Stimulated activated CD4-positive, alpha-beta T cell treated with anti-CD3 and anti-CD28 coated beads, Interleukin-1b, Interleukin-23, amount 100 ng/mL, for 1 hour (primary cell): ENCODE results near the gene ROR2.

Experiments
- DNase-seq, 2 donors: peaks; one replicate each; pipeline ENCODE4 v3.0.0-alpha.2; 2020; ENCODE audit warnings: low read depth in 2 of 2

Gene ROR2

DNA sequence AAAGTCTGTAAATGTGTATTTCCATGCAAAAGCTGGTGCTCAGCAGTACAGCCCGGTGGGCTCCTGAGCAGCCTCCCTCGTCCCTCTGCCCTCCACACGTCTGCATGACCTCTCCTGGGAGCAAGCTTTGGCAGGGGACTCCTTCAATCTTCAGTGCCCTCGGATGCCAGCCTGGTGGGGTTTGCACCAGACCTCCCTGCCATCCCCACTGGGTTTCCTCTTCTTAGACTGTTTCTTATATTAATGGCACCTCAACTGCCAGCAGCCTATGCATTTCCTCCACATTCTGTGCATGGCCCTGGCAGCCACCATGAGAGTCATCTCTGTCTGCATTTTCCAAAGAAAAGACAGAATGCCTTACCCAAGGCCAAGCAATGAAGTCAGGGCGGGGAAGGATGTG is 108.4 kb downstream of the ROR2 start:
- DNase-seq = no peak

- no peak for DNase-seq
These were observed 109.1 kb downstream of the ROR2 start for GRCh38 chr9:91840882-91841281.

GRCh38 chr9:91840469-91840868 is 109.6 kb downstream of the ROR2 start:
- DNase-seq = no peak

GRCh38 chr9:91839926-91840465 is 110.0 kb downstream of the ROR2 start:
- DNase-seq = no peak

- DNase-seq = no peak
These were observed 111.9 kb downstream of the ROR2 start for GRCh38 chr9:91837981-91838731.

DNA sequence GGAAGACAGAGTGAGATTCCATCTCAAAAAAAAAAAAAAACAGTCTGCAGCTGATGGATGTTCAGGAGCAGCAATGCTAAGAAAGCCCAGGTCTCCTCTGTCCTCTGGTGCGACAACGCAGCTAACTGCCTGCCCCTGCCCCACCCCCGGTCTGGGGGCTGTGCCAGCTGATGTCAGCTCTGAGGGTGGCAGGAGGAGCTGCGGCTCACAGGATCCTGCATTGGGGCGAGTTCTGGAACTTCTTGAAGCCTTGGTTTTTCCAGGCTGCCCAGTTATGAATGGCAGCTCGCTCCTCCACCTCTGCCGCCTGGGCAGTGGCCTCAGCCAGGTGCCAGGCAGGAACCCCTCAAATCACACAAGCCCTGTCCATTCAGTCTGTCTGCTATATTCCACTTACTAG is 113.5 kb downstream of the ROR2 start:
- no peak for DNase-seq

GRCh38 chr9:91835632-91836031 is 114.4 kb downstream of the ROR2 start:
- no peak for DNase-seq

DNA sequence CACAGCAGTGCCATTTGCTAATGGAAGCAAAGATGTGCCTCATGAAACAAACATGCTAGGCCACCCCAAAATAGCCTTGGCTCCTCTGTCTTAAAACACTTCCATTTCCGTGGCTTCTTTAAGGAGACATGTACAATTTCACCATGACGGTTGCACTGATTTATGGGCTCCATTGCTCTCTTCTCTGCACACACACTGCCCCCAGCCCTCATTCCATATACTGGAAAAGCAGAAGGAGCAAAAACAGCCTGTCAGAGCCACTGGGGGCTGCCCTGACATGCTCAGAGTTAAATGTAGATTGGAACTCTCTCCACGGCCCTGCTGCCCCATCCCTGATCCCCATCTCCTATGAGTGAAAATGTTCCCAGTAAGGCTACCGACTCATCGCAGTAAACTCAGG is 114.8 kb downstream of the ROR2 start:
- no peak for DNase-seq

DNA sequence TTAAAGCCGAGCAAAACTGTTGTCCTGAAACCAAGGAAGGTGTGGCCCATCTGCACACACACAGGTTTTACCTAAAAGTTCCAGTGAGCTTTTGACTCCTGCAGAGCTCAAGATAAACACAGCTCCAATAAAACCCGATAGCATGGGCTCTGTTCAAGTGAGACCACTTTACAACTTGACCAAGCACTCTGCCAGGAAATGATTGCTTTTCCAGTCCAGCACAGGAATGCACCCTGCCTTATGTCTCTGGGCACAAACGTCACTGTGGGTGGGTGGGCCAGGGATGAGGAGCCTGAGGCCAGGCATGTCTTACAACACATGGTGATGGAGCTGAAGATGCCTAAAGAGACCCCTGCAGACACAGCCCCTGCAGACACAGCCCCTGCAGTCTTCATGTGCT is 115.3 kb downstream of the ROR2 start:
- no peak for DNase-seq

DNA sequence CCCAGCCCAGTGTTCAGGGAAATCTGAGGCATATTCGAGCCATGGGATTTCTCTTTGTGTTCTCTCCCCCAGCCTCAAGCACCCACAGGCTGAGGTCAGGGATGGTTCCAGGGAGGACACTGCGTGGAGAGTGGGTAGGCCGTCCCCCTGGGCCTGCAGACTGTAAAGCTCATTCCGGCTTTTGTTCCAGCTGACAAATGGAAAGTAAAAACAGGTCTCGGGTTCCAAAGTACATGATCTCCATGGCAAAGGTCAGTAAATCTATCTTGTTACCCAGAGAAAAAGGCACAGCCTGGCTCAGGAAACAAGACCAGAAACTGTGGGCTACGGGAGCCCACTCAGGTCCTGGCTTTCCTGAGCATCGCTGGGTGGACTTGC is 116.2 kb downstream of the ROR2 start:
- no peak for DNase-seq

DNA sequence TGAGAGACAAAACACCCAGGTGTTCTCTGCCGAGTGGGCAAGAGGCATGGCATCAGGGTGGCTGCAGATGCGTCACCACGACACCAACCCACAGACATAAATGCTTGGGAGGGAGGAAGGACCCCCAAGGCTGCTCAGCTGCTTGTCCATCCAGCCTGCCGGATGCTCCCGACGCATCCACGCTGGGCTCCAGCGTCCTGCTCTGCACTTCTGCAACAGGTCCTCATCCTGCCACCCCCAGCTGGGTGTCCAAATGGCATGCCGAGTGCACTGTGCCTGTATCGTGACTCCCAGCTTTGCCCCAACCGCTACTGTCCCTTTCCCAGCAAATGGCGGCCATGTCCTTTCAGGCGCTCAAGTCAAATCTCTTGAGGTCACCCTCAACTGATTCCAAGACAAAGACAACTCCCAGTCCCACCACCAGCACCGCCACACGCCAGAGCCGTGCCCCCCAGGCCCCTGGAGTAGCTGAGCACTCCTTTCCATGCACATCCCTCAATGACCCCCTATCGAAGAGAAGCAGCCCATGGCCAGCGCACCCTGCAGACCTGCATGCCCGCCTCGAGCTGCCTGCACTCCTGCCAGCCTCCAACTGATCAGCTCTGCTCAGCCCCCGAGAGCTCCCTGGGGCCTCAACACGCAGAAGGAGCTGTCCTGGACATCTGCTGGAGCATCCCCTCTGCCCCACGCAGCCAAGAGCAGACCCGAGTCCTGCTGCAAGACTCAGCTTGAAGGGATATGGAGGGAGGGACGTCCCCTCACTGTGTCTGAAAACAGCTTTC is 116.7 kb downstream of the ROR2 start:
- no peak for DNase-seq

GRCh38 chr9:91832322-91832721 is 117.7 kb downstream of the ROR2 start:
- DNase-seq = no peak

GRCh38 chr9:91825866-91826265 is 124.2 kb downstream of the ROR2 start:
- no peak for DNase-seq

DNA sequence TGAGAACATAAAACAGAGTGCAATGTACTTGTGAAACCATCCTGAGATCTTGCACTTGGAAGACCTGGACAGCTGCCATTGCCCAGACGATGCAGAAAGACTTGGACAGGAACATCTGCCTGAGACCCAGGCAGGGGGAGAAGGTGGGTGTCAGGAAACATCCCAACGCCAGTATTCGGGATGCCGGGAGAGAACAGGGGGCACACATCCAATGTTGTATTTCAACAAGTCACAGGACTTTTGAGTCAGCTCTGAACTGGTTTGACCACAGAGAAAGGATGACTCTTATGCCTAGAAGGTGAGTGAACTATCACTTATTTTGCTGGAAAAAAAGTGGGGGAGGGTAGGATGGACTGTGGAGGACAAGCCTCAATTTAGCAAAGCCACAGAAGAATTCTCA is 124.6 kb downstream of the ROR2 start:
- no peak for DNase-seq

DNA sequence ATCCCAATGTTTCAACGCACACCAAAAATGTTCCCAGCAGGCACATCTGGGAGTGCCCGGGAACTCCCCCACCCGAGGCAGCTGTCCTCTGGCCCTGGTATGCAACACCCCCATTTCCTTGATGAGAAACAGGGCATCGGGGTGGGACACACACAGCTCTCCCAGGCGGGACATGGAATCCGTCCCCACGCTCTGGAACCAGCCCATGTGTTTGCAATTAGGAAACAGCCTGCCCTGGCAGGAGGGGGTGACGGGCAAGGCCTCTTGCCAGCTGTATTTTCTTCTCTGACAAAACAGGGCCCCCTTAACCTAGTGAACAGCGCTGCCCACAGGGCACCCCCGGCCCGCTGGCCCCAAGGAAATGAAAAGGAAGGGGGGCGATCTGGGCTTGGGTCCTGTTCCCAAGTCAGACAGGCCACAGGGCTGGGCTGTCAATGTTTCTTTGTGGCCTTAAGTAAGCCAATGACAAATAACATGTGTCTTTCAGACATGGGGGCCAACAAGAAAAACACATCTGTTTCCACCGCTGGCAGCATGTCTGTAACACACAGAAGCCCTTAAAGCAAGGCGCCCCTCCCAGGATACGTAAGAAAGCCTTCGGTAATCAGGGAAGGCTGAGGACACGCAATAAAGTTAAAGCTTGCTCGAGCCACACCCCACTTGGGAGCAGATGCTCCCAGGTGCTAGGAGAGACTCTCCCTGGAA is 125.3 kb downstream of the ROR2 start:
- DNase-seq = no peak

DNA sequence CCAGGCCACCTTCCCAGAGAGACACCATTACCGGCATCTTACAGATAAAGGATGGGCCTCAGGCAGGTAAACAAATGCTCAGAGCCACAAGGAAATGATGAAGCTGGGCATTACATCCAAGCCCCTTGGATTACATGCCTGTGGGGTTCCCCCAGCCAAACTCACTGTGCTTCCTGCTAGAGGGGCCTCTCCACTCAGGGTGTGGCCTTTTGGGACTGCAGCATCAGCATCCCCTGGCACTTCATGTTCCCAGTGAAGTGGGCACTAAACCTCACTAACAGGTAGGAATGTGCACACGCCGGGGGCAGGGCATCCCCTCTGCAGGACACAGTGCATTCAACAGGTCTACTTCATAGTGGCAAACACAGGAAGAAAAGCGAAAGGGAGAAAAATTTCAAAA is 125.9 kb downstream of the ROR2 start:
- no peak for DNase-seq

DNA sequence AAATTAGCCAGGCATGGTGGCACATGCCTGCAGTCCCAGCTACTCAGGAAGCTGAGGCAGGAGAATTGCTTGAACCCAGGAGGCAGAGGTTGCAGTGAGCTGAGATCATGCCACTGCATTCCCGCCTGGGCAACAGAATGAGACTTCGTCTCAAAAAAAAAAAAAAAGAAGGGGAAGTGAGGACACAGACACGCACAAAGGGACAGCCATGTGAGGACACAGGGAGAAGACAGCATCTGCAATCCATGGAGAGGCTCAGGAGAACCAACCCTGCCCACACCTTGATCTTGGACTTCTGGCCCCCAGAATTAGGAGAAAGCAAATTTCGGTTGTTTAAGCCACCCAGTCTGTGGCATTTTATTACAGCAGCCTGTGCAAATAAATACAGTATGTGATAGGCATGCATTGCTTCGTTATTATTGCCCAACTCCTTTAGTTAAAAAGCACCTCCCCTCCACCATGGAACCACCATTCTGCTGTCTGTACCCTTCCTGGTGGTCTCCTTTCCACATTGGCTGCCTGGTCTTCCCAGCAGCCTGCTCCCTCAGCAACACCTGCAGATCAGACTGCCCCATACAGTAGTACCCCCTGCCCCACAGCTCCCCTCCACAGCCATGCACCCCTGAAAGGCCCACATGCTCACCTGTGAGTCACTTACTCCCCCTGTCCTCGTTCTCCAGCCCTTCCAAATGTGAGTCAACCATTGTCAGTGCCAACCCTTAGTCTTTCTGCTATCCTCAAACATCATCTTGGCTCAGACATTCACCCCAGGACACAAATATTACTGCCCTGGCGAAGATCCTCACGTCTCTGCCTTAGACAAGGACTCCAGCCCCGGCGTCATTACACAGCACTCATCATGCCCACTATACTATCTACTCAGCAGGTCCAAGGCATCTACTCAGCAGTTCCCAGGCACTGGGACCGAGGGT is 128.8 kb downstream of the ROR2 start:
- no peak for DNase-seq

- DNase-seq = no peak
These were observed 129.8 kb downstream of the ROR2 start for GRCh38 chr9:91820126-91820750.

DNA sequence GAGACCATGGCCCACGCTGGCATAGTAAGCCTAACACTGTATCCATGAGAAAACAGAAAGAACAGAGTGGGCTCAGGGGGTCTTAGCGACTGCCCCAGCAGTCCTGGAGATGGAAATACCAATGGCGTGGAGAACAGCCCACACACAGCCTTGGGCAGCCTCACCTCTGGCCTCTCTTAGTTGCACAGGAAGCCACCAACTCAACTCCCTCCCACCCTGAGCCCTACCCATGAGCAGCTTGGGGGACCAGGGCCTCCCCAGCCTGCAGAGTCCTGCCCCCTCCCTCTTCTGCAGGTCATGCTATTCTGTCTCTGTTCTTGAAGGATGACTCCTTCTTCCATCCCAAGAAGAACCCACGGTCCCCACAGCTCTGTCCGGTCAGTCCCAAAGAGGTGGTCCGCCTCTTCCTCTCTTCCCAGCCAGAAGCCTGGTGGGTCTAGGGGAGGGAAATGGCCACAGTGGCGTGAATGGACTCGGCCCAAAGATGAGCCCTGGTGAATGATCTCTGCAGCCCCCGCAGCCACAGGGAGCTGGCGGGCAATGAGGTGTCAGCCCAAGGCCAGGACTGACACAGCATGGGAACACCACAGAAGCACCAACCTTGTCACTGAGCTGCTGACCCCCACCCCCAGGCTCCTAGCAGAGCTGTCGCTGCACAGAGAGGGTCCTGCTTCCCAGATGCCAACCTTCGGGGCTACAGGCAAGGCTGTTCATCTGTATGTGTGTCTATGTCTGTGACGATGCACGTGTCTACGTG is 131.2 kb downstream of the ROR2 start:
- DNase-seq = no peak

GRCh38 chr9:91818225-91818585 is 131.8 kb downstream of the ROR2 start:
- DNase-seq = no peak
